ENCODE data around the gene MYO5C.
A peak's percentile ranks its signal among the peaks of the same experiment; 100 is the strongest.
"Not testable (repeated sequence)": the region's sequence is repeated elsewhere in the genome, so short reads cannot be mapped to it uniquely, and the experiment has no call there.

Gene MYO5C

DNA sequence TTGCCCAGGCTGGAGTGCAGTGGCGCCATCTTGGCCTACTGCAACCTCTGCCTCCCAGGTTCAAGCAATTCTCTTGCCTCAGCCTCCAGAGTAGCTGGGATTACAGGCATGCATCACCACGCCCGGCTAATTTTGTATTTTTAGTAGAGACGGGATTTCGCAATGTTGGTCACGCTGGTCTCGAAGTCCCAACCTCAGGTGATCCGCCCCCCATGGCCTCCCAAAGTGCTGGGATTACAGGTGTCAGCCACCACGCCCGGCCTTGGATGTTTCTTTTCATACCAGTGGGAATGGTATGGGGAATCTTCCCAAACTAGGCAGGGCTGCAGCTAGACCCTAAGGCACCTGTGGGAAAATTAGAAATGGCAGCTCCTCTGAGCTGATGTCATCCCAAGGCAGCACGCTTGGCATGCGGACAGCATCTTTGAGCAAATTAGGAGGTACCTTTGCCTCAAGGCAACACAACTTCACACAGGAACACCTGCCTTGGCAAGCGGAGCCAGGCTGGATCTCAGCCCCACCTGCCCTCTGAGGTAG lies 56.5 kb downstream of the MYO5C start:
- DNase-seq = not testable (repeated sequence)

DNA sequence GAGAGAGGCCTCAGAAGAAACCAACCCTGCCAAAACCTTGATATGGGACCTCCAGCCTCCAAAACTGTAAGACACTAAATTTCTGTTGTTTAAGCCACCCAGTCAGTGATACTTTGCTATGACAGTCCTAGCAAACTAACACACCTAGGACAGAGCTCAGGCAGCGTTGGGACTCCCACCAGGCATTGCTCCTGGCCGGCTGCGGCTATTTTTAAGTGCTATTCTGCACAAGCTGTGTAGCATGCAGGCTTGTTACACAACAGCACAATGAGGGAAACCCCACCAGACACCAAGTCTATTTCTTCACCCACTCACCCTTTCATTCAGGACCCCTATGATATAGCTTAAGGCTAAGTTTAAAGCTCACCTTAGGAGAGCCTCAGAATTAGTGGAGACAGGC lies 57.5 kb downstream of the MYO5C start:
- DNase-seq = no peak

- DNase-seq = no peak
Observed at GRCh38 chr15:52236013-52236412, 59.6 kb downstream of the MYO5C start.

- peak; percentile 43 for DNase-seq
Observed at GRCh38 chr15:52234596-52235541, 60.7 kb downstream of the MYO5C start.

GRCh38 chr15:52233405-52233804 lies 62.2 kb downstream of the MYO5C start:
- no peak for DNase-seq

GRCh38 chr15:52232327-52232726 lies 63.3 kb downstream of the MYO5C start:
- DNase-seq = no peak

DNA sequence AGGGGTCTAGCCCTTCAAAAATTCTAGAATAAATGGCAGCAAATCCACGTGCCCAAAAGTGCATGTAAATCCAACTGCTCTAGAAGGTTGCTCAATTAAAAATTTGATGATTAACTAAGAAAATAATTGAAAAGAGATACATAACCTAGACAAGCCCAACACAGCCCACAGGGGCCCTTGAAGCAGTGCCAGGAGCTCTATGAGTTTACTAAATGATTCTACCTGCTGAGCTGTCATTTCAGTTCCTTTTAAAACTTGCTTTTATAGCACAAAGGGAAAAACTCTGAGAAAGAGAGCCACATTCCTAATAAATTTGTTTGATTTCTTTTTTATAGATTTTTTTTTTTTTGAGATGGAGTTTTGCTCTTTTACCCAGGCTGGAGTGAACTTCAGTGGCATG lies 65.5 kb downstream of the MYO5C start:
- no peak for DNase-seq

DNA sequence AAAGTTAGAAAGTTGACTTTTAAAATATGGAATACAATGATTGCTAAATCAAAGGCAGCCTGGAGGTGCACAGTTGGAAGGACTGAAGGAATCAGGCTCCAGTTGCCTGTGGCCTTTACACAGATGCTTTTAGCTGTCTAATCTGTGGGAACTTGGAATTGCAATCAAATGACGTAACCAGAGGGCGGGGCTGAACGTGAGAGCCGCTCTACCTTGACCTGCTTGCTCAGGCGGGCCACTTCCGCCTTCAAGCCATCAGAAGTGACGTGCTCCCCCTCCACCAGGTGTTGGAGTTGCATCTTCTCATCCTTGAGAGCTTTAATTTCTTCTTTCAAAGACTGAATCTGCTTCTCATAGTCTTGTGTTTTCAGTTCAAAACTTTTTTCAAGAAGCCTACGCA lies 66.7 kb downstream of the MYO5C start:
- no peak for DNase-seq

GRCh38 chr15:52227456-52227855 lies 68.1 kb downstream of the MYO5C start:
- peak; percentile 57 for DNase-seq

DNA sequence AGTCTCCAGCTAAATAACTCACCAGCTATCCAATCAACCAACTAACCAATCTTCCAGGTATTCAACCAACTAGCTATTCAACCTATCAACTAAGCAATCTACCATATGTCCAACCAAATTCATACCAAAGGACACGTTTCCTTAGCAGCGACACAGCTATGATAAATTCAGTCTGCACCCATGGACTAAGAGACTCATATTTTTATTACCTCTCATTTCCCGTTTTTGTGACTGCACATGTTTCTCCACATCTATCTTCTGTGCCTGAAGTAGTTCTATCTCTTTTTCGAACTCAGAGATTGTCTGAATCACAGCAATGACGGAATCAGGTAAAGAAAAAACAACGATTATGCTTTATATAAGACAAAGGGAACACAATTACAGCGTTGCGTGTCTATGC lies 70.4 kb downstream of the MYO5C start:
- no peak for DNase-seq

DNA sequence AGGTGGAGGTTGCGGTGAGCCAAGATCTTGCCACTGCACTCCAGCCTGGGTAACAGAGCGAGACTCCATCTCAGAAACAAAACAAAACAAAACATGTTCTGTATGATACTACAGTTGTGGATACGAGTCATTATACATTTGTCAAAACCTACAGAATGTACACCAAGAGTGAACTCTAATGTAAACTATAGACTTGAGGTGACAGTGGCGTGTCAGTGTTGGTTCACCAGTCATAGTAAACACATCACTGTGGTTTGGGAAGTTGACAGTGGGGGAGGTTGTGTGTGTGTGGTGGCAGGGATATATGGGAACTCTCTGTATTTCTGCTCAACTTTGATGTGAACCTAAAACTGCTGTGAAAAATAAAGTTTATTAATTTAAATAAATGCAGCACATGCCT lies 71.4 kb downstream of the MYO5C start:
- DNase-seq = no peak

DNA sequence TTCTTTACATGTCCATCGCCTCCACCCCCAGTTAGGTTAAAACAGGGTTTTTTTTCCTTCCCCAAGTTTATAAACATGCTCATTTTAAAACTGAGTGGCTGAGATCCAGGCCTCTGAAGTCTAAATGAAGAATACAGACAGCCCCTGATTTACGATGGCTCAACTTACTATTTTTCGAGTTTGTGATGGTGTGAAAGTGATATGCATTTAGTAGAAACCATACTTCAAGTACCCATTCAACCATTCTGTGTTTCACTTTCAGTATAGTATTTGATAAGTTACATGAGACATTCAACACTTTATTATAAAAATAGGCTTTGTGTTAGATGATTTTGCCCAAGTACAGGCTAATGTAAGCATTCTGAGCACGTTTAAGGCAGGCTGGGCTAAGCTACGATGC lies 73.9 kb downstream of the MYO5C start:
- no peak for DNase-seq

GRCh38 chr15:52220937-52221660 lies 74.5 kb downstream of the MYO5C start:
- no peak for DNase-seq

DNA sequence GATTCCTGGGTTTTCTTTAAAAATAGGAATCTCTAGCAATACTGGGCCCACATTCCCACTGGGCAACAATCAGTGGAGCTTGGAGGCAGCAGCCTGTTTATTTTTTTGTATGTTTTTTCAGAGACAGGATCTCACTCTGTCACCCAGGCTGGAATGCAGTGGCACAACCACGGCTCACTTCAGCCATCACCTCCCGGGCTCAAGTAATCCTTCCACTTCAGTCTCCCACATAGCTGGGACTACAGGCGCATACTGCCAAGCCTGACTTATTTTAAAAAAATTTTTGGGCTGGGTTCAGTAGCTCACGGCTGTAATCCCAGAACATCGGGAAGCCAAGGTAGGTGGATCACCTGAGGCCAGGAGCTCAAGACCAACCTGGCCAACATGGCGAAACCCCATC lies 75.4 kb downstream of the MYO5C start:
- no peak for DNase-seq

- DNase-seq = no peak
Observed at GRCh38 chr15:52218816-52219215, 76.8 kb downstream of the MYO5C start.

GRCh38 chr15:52218371-52218770 lies 77.2 kb downstream of the MYO5C start:
- DNase-seq = no peak

DNA sequence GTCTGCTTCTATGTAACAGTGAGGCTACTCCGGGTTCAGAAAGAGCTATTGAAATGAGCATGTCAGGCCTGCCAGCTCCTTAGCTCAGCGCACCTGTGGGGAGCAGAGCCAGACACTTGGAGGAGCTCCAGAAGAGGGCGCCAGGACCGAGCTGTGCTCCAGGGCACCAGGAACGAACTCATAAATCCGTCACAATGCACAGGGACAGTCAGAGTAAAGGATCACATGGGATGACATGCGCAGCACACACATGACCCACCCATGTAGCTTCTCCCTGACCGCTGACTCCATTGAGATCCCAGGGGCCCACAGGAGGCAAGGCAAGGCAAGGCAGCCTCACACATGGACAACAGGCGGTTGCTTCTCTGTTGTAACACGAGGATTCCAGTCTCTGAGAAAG lies 78.4 kb downstream of the MYO5C start:
- DNase-seq = no peak

- no peak for DNase-seq
Observed at GRCh38 chr15:52214553-52214952, 81.1 kb downstream of the MYO5C start.

- DNase-seq = no peak
Observed at GRCh38 chr15:52213206-52213605, 82.4 kb downstream of the MYO5C start.

GRCh38 chr15:52208306-52208946 lies 87.2 kb downstream of the MYO5C start:
- peak; percentile 70 for DNase-seq

GRCh38 chr15:52207191-52207590 lies 88.4 kb downstream of the MYO5C start:
- DNase-seq = no peak

DNA sequence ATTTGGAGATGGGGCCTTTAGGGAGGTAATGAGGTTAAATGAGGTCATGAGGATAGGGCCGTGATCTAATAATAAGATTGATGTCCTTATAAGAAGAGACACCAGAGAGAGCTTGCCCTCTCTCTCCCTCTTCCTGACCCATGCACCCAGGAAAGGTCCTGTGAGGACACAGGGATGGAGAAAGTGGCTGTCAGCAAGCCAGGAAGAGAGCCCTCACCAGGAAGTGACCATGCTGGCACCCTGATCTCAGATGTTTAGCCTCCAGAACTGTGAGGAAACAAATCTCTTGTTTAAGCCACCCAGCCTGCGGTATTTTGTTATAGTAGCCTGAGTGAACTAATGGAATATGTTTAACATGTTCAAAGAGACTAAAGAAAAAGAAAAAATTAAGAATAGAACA lies 89.2 kb downstream of the MYO5C start:
- DNase-seq = no peak

GRCh38 chr15:52204657-52205056 lies 90.9 kb downstream of the MYO5C start:
- no peak for DNase-seq
